T-helper 1 cell treated with Interleukin-12 subunit alpha and Interleukin-12 subunit beta and Interleukin-4 antibody, amounts not matched to agents 30 ng/mL and 1 ng/mL, for 36 hours (primary cell): ENCODE measurements around the gene FAM78B. TPM values are rescaled to one million over a fixed set of nuclear protein-coding genes. Genes with fewer than 3 reads are reported as not detected.

Source experiments
- intact Hi-C: fragments of 100-400 bp; cut with micrococcal nuclease; formaldehyde crosslinking; loops from one replicate; pipeline ENCODE4 v1.15.1; 2024
- total RNA-seq: library from RNA; stranded (reverse); gene quantifications from 2 replicates; pipeline ENCODE4 v1.2.3, GENCODE V29; 2022

Gene FAM78B
- total RNA-seq, 1 donor from 2014 or later, result 0.86 TPM

DNA sequence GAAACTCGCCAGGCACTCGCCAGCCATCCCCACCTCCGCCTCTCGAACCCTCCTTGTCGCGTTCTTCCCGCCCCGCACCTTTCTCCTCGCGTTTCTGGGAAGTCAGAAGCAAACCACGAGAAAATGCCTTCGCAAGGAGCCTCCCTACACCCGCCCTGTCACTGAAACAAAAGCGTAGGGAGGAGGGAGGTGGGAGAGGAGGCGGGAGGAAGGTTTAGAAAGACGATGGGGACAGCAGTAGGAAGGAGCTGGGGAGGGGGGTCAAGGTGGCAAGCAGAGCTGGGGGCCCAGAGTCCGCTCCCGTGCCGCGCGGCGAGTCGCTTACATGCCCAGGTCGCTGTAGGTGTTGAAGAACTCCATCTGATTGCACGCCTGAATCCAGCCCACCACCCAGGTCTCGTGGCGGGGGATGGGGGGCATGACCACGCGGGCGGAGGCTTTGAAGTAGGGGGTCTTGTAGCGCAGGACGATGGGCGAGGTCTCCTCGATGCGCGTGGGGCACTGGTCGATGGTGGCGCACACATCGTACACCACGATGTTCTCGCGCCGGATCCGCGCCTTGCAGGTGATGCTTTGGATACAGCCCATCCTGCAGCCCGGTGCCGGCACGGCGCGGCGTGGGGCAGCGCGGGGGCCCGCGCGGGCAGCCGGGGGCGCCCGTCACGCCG lies 1.0 kb downstream of the FAM78B start:
- intact Hi-C loops, result loop anchor here (2.0 to 10.0 kb wide), 7 partner anchors 83 to 771 kb away; partner anchors contain the start of genes TMCO1 and UCK2

GRCh38 chr1:166164995-166165660 lies 1.7 kb downstream of the FAM78B start:
- intact Hi-C loops, result loop anchor here (2.0 to 10.0 kb wide), 5 partner anchors 83 to 770 kb away; partner anchors contain the start of genes TMCO1 and UCK2

GRCh38 chr1:166164646-166164994 lies 2.2 kb downstream of the FAM78B start:
- intact Hi-C loops, result loop anchor here (2.0 to 10.0 kb wide), 2 partner anchors 236 to 770 kb away; no protein-coding TSS in a partner anchor

GRCh38 chr1:166159656-166160055 lies 7.1 kb downstream of the FAM78B start:
- intact Hi-C loops, result loop anchor here (10.0 kb wide), 1 partner anchor 765 kb away; no protein-coding TSS in a partner anchor

DNA sequence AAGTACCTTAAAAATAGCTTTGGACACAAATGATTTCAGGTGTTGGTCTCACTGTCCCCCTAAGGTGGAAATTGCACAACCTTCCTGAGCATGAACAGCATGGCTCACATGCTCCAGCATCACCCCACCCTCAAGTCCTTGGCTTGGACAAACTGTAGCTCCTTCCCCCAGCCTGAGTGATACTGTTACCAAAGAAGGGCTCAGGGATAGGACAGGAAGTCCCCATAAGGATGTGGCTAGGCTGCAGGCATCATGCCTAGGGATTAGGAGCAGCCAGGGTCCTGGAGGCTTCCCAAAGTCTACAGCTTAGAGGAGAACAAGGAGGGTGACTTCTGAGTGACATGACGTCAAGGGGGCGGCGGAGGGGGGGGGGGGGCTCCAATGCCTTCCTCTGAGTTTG lies 10.1 kb downstream of the FAM78B start:
- intact Hi-C loops, result no loop called here

- intact Hi-C loops, result no loop called here
Measured at GRCh38 chr1:166155108-166155507, 11.7 kb downstream of the FAM78B start.

DNA sequence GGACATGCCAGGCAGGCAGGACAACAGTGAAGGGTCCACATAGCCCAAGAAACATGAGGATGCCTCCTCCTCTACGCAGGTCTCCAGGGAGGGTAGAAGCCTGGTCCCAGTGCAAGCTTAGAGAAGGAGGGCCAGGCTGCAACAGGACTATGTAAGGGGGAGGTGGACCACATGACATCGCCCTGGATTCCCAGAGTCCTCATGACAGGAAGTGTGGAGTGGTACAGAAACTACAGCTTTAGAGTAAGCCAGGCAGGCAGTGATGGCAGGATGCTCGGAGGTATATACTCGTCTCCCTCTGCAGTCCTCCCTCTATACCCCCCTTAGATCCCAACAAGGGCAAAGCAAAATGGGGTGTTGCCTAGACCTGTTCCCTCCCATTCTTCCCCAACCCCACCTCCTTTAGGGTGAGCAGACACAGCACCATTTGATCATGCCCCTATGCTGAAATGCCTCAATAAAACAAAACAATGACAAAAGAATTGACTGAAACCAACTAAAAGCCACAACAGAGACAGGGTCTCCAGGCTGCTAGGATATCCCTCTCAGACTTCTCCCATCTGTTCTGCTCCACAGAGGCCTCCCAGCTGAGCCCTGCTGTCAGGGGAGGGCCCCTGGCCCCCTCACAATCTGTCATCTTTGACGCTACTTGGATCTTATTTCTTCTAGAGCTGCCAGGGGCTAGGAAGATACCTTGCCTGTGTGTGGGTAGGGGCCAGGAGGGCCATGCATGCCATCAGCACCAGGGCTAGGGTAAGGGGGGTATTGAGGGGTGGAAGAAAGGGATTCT lies 13.1 kb downstream of the FAM78B start:
- intact Hi-C loops, result no loop called here

DNA sequence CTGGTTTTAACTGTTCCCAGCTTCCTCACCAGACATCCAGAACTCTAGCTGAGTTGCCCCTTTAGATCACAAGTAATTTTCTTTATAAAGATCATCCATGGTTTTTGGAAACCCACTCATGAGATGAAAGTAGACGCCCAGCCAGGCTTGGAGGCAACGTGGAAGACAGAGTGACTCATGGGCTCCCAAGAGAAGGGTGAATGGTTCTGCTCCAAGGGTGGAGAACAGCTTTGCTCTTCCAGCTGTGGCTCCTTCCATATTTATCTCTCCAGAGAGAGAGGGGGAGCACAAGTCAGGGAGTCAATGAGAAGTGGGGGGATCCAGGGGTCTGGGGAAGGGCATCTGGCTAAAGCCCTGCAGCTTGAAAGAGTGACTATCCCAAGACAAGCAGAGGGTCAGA lies 13.8 kb downstream of the FAM78B start:
- intact Hi-C loops, result no loop called here

GRCh38 chr1:166151804-166152203 lies 15.0 kb downstream of the FAM78B start:
- intact Hi-C loops, result no loop called here

GRCh38 chr1:166145499-166145898 lies 21.3 kb downstream of the FAM78B start:
- intact Hi-C loops, result no loop called here

GRCh38 chr1:166141969-166142368 lies 24.8 kb downstream of the FAM78B start:
- intact Hi-C loops, result no loop called here

DNA sequence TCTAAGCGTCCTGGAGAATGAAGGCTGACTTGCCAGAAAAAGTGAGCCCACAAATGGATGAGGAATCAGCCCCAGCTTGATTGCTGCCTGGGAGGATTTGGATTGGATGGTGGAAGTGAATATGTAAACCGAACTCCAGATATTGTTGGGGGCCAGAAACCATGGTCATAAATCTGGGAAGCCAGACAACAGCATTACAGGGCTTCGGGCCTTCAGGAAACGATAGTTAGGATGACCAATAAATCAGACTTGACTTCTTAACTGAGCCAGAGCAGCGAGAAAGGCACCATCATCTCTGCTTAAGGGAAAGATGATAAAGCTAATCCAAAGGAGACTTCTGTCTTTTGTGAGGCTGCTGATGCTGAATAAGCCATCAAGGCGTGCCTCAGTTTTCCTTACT lies 26.6 kb downstream of the FAM78B start:
- intact Hi-C loops, result no loop called here

- intact Hi-C loops, result no loop called here
Measured at GRCh38 chr1:166139735-166140134, 27.1 kb downstream of the FAM78B start.

DNA sequence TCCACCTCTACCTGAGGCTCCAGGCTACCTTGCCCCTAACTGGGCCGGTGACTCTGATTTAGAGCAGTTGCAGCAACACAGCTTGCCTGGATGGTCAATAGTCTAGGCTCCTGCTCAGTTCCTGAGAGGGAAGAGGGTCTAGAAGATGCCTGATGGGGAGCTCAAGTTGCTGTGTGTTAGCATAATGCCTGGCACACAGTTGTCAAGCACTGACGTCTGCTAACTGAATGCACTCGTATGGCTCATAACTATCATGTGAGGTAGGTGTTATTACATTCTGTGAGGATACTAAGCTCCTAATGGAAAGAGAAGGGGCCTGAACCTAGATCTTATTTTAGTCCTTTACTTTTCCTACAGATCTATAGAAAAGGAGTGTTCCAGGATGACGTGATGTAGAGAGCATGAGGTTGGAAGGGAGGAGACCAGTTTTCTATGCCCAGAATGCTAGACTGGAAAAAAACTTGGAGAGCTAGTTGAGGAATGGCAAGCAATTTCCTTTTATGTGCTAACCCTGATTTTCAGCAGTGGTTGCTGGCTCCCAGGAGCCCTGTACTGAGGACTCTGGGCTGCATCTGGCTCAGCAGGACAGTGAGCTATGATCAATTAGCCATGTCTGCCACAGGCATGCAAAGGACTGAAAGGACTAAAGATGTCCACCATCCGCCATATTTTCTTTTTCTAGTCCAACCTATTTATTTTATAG lies 30.0 kb downstream of the FAM78B start:
- intact Hi-C loops, result no loop called here

GRCh38 chr1:166136222-166136621 lies 30.6 kb downstream of the FAM78B start:
- intact Hi-C loops, result no loop called here

GRCh38 chr1:166133857-166134256 lies 32.9 kb downstream of the FAM78B start:
- intact Hi-C loops, result loop anchor here (1.0 kb wide), 1 partner anchor 345 kb away; no protein-coding TSS in a partner anchor

GRCh38 chr1:166133276-166133841 lies 33.4 kb downstream of the FAM78B start:
- intact Hi-C loops, result loop anchor here (1.0 kb wide), 1 partner anchor 346 kb away; no protein-coding TSS in a partner anchor

DNA sequence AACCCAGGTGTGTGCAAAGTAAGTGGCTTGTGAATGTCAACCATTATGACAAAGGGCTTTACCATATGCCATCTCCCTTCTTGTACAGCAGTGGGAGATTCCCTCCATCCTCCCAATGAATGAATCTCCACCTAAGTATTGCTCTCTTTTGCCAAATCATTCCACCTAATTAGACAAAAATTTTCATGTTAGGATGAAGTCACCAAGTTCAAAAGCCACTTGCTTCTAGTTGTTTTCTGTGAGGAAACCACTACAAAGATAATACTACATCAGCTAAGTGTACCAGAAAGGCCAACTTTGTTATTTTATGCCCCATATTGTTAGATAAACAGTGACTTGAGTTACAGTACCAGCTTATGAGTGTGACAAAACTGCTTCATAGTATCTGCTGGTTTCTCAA lies 34.3 kb downstream of the FAM78B start:
- intact Hi-C loops, result no loop called here

DNA sequence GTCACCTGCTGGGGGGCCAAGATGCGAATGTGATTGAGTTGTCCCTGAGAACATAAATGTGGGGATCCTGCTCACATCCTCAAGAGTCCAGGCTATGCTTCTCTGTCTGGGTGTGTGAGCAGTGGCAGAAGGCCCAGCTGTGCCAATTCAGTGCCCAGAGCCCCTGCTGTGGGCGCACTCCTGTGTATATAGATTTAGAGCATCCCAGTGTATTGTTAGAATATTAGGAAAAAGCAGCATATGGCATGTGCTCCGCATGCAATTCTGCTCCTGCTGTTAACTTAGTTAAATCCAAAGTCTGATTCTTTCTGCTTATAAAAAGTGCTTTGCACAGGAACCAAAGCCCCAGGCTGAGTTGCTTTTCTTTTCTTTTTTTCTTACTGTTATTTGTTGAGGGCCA lies 37.8 kb downstream of the FAM78B start:
- intact Hi-C loops, result no loop called here

- intact Hi-C loops, result no loop called here
Measured at GRCh38 chr1:166128195-166128594, 38.6 kb downstream of the FAM78B start.

- intact Hi-C loops, result no loop called here
Measured at GRCh38 chr1:166127003-166127402, 39.8 kb downstream of the FAM78B start.
